SIG-M5 treated with dmso at 0.1 percent for 504 hours (cell line): ENCODE data around the gene CDC42EP4.
A peak's percentile ranks its signal among the peaks of the same experiment; 100 is the strongest.

ENCODE experiments used
- DNase-seq: peaks from one replicate; lab custom pipeline; 2025; ENCODE audit not compliant: unreplicated experiment; lab: John Stamatoyannopoulos, UW

Gene CDC42EP4

GRCh38 chr17:73304438-73304837 is 7.4 kb downstream of the CDC42EP4 start:
- no peak for DNase-seq

GRCh38 chr17:73302189-73302588 is 9.6 kb downstream of the CDC42EP4 start:
- no peak for DNase-seq

- DNase-seq = no peak
Observed at GRCh38 chr17:73301369-73301768, 10.4 kb downstream of the CDC42EP4 start.

- DNase-seq = no peak
Observed at GRCh38 chr17:73300392-73300791, 11.4 kb downstream of the CDC42EP4 start.

- no peak for DNase-seq
Observed at GRCh38 chr17:73297934-73298861, 13.6 kb downstream of the CDC42EP4 start.

GRCh38 chr17:73293480-73293911 is 18.3 kb downstream of the CDC42EP4 start:
- no peak for DNase-seq

GRCh38 chr17:73293031-73293430 is 18.8 kb downstream of the CDC42EP4 start:
- no peak for DNase-seq

- DNase-seq = no peak
Observed at GRCh38 chr17:73292031-73292531, 19.7 kb downstream of the CDC42EP4 start.

GRCh38 chr17:73291260-73291801 is 20.5 kb downstream of the CDC42EP4 start:
- peak; percentile 77 for DNase-seq

- DNase-seq = no peak
Observed at GRCh38 chr17:73290399-73291259, 21.2 kb downstream of the CDC42EP4 start.

- DNase-seq = no peak
Observed at GRCh38 chr17:73289549-73290254, 22.1 kb downstream of the CDC42EP4 start.

GRCh38 chr17:73288534-73289302 is 23.1 kb downstream of the CDC42EP4 start:
- no peak for DNase-seq

GRCh38 chr17:73286863-73287296 is 24.9 kb downstream of the CDC42EP4 start:
- DNase-seq = no peak

- no peak for DNase-seq
Observed at GRCh38 chr17:73285916-73286862, 25.6 kb downstream of the CDC42EP4 start.

- DNase-seq = no peak
Observed at GRCh38 chr17:73285603-73285908, 26.2 kb downstream of the CDC42EP4 start.

GRCh38 chr17:73284906-73285602 is 26.7 kb downstream of the CDC42EP4 start:
- DNase-seq = no peak

GRCh38 chr17:73284354-73284753 is 27.4 kb downstream of the CDC42EP4 start:
- DNase-seq = no peak

GRCh38 chr17:73283841-73284282 is 27.9 kb downstream of the CDC42EP4 start:
- no peak for DNase-seq
